Pancreas (tissue), 10 donors: ENCODE measurements around the gene PLIN3. TPM values are rescaled to one million over a fixed set of nuclear protein-coding genes. Genes with fewer than 3 reads are reported as not detected.
"Not testable (repeated sequence)": the region's sequence is repeated elsewhere in the genome, so short reads cannot be mapped to it uniquely, and the experiment has no call there.

Experiments
- ATAC-seq, 4 donors: fragments of 200-7000 bp; cut with Tn5 transposase; one replicate each; pipeline versions ENCODE4 v1.8.0 to v1.9.1; 2020; ENCODE audit warnings: mild to moderate bottlenecking in 4 of 4, moderate library complexity in 4 of 4
- DNase-seq, 6 donors: peaks; one replicate each; pipeline ENCODE4 v3.0.0-alpha.2; 2020
- FAIRE-seq: peaks from 2 replicates; lab custom pipeline; 2012; peaks lifted over from hg19 to GRCh38; lab: Jason Lieb, UNC
- H3K27ac ChIP-seq, 4 donors: fragments of 200-600 bp; sonication (generic); 1 replicate in 3 of 4; 2 replicates in 1 of 4; pipeline versions ENCODE4 v1.5.0 to v1.8.0; 2020
- H3K27me3 ChIP-seq, 4 donors: fragments of 200-600 bp; one replicate each; pipeline ENCODE4 v1.8.0; 2021
- H3K36me3 ChIP-seq, 3 donors: fragments of 200-600 bp; sonication (generic) in 1 of 3; one replicate each; pipeline versions ENCODE4 v1.5.0 to v1.8.0; 2020 to 2021
- H3K4me1 ChIP-seq, 3 donors: fragments of 200-600 bp; one replicate each; pipeline ENCODE4 v1.8.0; 2021
- H3K4me3 ChIP-seq, 4 donors: fragments of 200-600 bp; sonication (generic) in 2 of 4; one replicate each; pipeline versions ENCODE4 v1.5.0 to v1.8.0; 2020 to 2021
- H3K9me3 ChIP-seq, 4 donors: fragments of 200-600 bp; one replicate each; pipeline ENCODE4 v1.8.0; 2021
- WGBS, 2 donors: extraction: QIAGEN DNeasy Blood & Tissue Kit; methylation state at CpG; one replicate each; pipeline ENCODE4 v1.1.7; 2013; 5-methylcytosine and 5-hydroxymethylcytosine counted together
- intact Hi-C, 3 donors: fragments of 100-400 bp; cut with DNase I; formaldehyde crosslinking; loops; one replicate each; pipeline versions ENCODE4 v1.11.1 to v1.14.2; 2022
- polyA plus RNA-seq, 2 donors: library from polyadenylated mRNA; stranded (reverse); fragments of 200-250 nt; gene quantifications; one replicate each; pipeline ENCODE4 v1.2.3, GENCODE V29; 2013
- total RNA-seq, 6 donors: library from RNA; stranded (reverse); fragmentation: NEBNext Ultra II Directional in 4 of 6; extraction: Animal tissue kit (Norgen Biotek cat#: 25700) in 4 of 6; gene quantifications; one replicate each; pipeline versions ENCODE4 v1.2.1 to v1.2.4, GENCODE V29; 2021 to 2023
- TF ChIP-seq, protein P1 (sequence below), 4 donors: fragments of 200-600 bp; sonication (generic) in 3 of 4; IDR thresholded peaks; one replicate each; pipeline versions ENCODE4 v1.5.0 to v1.8.0; 2021; ENCODE audit warnings: antibody characterized with exemption in 4 of 4
- donor health status: healthy with polysubstance abuse.
- donor health status: DM: no; HTN: no; CAD: no; lungs with moderate emphysema.
- donor health status: DM: no; HTN: no; CAD: no.
- donor health status: control.
- donor health status: control.
- donor health status: Bipolar disorder and iron deficiency.
- donor health status: DM: yes; HTN: yes; CAD: no.
- donor health status: DM: no; HTN: no; CAD: no.
- donor health status: DM: no; HTN: no; CAD: no.
- donor health status: DM: yes; HTN: yes; CAD: no.

PLIN3 gene
- total and polyA plus RNA-seq, 8 donors: 9.3 to 34.2 (median 13.0) TPM

DNA sequence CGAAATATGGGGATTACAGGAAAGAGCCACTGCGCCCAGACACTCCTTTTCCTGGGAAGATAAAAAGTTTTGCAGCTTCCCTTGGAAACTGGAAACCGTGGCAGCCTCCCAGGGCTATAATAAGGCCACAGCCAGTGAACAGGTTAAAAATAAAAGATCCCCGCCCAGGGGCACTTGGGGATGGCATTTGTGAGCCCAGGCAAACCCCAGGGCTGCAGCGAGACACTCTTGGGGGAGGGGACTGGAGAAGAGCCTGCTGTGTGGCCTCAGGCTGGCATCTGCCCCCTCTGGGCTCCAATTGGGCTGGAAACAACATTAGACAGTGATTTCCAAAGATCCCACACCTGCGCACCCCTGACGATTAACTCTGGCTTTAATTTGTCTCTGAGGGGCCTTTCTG is 64.8 kb downstream of the PLIN3 start:
- intact Hi-C loops: loop anchor here in 1 of 3 donors (10.0 kb wide), 1 partner anchor 52 kb away; no protein-coding TSS in a partner anchor
- no peak for FAIRE-seq
- WGBS, 2 donors: 69 to 79% methylated on average over 7 of the region's 7 CpGs

DNA sequence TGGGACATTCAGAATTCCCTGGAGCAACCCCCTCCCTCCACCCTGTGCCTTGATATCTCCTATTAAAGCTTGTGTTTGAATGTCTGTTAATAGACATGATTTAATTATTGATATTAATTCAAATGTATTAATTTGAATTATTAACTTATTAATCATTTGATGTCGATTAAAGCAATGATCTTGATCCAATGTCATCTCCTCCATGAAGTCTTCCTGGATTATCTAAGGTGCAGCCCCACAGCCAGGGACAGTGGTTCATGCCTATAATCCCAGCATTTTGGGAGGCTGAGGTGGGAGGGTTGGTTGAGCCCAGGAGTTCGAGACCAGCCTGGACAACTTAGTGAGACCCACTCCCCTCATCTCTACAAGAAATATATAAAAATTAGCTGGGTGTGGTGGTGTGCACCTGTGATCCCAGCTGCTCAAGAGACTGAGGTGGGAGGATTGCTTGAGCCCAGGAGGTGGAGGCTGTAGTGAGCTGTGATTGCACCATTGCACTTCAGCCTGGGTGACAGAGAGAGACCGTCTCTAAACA is 66.3 kb downstream of the PLIN3 start:
- FAIRE-seq: no peak
- intact Hi-C loops: loop anchor here in 1 of 3 donors (10.0 kb wide), 1 partner anchor 54 kb away; no protein-coding TSS in a partner anchor
- whole genome bisulfite sequencing, 2 donors: 51 to 53% methylated on average over 3 of the region's 3 CpGs
- Histone ChIP-seq H3K4me3 (no peak overlapping the region), H3K27ac (no peak overlapping the region), H3K4me1 (peaks cover 0 to 2% (median 0%) of the 10 kb centered on the region in 3 donors), H3K27me3 (no peaks in the 10 kb centered on the region), H3K36me3 (peaks cover 0 to 6% (median 0%) of the 10 kb centered on the region in 3 donors), H3K9me3 (no peaks in the 10 kb centered on the region)
- DNase-seq: no peak
- TF ChIP-seq, protein P1, sequence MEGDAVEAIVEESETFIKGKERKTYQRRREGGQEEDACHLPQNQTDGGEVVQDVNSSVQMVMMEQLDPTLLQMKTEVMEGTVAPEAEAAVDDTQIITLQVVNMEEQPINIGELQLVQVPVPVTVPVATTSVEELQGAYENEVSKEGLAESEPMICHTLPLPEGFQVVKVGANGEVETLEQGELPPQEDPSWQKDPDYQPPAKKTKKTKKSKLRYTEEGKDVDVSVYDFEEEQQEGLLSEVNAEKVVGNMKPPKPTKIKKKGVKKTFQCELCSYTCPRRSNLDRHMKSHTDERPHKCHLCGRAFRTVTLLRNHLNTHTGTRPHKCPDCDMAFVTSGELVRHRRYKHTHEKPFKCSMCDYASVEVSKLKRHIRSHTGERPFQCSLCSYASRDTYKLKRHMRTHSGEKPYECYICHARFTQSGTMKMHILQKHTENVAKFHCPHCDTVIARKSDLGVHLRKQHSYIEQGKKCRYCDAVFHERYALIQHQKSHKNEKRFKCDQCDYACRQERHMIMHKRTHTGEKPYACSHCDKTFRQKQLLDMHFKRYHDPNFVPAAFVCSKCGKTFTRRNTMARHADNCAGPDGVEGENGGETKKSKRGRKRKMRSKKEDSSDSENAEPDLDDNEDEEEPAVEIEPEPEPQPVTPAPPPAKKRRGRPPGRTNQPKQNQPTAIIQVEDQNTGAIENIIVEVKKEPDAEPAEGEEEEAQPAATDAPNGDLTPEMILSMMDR (IDR thresholded peaks at IDR 0.05): no peak
- ATAC-seq: no peak

More for the DNA sequence above, 64.8 kb downstream of the PLIN3 start:
- no peak for ATAC-seq
- no peak for DNase-seq
- Histone ChIP-seq H3K9me3 (no peaks in the 10 kb centered on the region), H3K4me1 (no peaks in the 10 kb centered on the region), H3K27me3 (no peaks in the 10 kb centered on the region), H3K4me3 (no peak overlapping the region), H3K36me3 (no peaks in the 10 kb centered on the region), H3K27ac (no peak overlapping the region)
- TF ChIP-seq, protein P1 (IDR thresholded peaks at IDR 0.05): no peak

DNA sequence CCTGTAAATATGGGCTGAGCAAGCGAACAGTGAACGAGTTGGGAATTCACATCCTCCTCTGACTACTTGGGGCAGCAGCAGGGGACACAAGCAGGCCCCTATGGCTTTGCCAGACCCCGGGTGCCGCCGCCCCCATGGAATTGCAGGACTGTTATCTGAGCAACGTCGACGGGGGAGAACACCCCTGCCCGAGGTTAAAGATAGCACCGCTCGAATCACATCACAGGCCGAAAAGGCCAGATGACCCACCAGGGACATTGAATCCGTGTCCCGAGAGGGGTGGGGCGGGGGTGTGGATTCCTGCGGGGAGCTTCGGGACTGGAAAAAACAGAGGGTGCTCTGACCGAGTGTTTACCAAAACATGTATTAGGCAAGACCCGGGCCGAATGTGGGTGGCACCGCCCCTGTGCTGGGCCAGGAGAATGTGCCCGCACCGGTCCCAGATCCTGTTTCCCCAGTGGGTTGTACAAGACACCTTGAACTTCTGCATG is 66.8 kb downstream of the PLIN3 start:
- H3K9me3 ChIP-seq: no peaks in the 10 kb centered on the region
- peaks cover 0 to 3% (median 2%) of the 10 kb centered on the region in 3 donors for H3K4me1 ChIP-seq
- no peaks in the 10 kb centered on the region for H3K27me3 ChIP-seq
- H3K4me3 ChIP-seq: no peak overlapping the region
- ATAC-seq (peak; percentile 55 to 78 (median 68)), FAIRE-seq (no peak), DNase-seq (peak in 5 of 6 donors; percentile 56 to 65 (median 62))
- peak overlapping the region in 2 of 4 donors; percentile 5 to 55 for H3K27ac ChIP-seq
- WGBS, 2 donors: 29 to 35% methylated on average over 23 of the region's 23 CpGs
- TF ChIP-seq, protein P1 (IDR thresholded peaks at IDR 0.05): no peak
- intact Hi-C loops: loop anchor here in 1 of 3 donors (10.0 kb wide), 1 partner anchor 54 kb away; no protein-coding TSS in a partner anchor
- H3K36me3 ChIP-seq: peaks cover 0 to 6% (median 0%) of the 10 kb centered on the region in 3 donors

DNA sequence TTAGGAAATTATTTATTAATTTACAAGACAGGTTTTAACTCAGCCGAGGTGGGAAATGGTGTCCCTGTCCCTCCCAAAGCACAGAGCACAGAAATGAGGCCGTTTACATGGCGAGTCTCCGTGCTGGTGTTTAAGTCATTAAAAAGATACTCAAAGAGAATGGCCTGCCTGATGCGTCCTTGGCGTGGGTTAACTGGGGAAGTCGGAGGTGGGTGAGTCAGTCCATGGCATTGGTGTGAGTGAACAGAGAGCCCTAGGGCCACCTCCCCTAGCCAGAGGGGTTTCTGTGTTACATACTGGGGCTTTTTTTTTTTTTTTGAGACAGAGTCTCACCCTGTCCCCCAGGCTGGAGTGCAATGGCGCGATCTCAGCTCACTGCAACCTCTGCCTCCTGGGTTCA is 72.1 kb downstream of the PLIN3 start:
- Histone ChIP-seq H3K4me3 (no peak overlapping the region), H3K27ac (no peak overlapping the region), H3K9me3 (no peaks in the 10 kb centered on the region), H3K36me3 (peaks cover 0 to 15% (median 12%) of the 10 kb centered on the region in 3 donors), H3K4me1 (peaks cover 16 to 30% (median 21%) of the 10 kb centered on the region in 3 donors), H3K27me3 (no peaks in the 10 kb centered on the region)
- TF ChIP-seq, protein P1 (IDR thresholded peaks at IDR 0.05): no peak
- no peak for ATAC-seq
- 76 to 77% methylated on average over 9 of the region's 9 CpGs for WGBS, 2 donors
- intact Hi-C loops: no loop called here
- no peak for FAIRE-seq
- no peak for DNase-seq

DNA sequence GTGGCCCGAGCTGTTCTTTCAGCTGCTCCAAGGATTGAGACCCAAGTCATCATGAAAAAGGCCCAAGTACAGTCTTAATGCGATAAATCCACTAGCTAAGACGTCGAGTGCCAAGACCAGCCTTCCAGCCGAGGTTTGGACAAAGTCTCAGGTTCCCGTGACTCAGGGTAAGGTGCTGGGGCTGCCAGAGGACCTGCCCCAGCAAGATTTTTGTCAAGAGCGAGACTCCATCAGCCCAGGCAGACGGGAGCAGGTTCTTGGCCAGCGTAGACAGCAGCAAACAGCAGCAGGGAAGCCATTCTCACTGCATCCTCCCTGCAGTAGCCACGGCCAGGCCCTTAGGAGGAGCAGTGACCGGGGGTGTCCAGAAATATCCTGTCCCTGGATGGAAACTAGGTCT is 72.5 kb downstream of the PLIN3 start:
- DNase-seq (no peak), FAIRE-seq (no peak), ATAC-seq (no peak)
- TF ChIP-seq, protein P1 (IDR thresholded peaks at IDR 0.05): no peak
- H3K4me3 ChIP-seq: no peak overlapping the region
- peaks cover 0 to 15% (median 12%) of the 10 kb centered on the region in 3 donors for H3K36me3 ChIP-seq
- WGBS, 2 donors: 61 to 62% methylated on average over 11 of the region's 11 CpGs
- no peak overlapping the region for H3K27ac ChIP-seq
- no peaks in the 10 kb centered on the region for H3K9me3 ChIP-seq
- intact Hi-C loops: no loop called here
- H3K27me3 ChIP-seq: no peaks in the 10 kb centered on the region
- peaks cover 16 to 30% (median 21%) of the 10 kb centered on the region in 3 donors for H3K4me1 ChIP-seq

DNA sequence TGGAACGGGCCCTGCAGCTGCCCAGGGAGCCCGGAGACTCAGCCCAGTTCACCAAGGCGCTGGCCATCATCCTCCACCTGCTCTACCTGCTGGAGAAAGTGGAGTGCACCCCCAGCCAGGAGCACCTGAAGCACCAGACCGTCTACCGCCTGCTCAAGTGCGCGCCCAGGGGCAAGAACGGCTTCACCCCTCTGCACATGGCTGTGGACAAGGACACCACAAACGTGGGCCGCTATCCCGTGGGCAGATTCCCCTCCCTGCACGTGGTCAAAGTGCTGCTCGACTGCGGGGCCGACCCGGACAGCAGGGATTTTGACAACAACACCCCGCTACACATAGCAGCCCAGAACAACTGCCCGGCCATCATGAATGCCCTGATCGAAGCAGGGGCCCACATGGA is 74.2 kb downstream of the PLIN3 start:
- intact Hi-C loops, FAIRE-seq, H3K27ac ChIP-seq, H3K9me3 ChIP-seq, H3K27me3 ChIP-seq, ATAC-seq: not testable (repeated sequence)
- Histone ChIP-seq H3K4me1 (peaks cover 16 to 30% (median 21%) of the 10 kb centered on the region in 3 donors), H3K36me3 (peaks cover 0 to 15% (median 12%) of the 10 kb centered on the region in 3 donors), H3K4me3 (peak overlapping the region in 1 of 4 donors; percentile 69)
- DNase-seq: peak in 2 of 6 donors; percentile 46 to 79
- WGBS, 2 donors: 69 to 74% methylated on average over 18 to 19 of the region's 19 CpGs

DNA sequence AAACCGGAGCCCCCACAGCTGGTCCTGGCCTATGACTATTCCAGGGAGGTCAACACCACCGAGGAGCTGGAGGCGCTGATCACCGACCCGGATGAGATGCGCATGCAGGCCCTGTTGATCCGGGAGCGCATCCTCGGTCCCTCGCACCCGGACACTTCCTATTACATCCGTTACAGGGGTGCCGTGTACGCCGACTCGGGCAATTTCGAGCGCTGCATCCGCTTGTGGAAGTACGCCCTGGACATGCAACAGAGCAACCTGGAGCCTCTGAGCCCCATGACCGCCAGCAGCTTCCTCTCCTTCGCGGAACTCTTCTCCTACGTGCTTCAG is 74.6 kb downstream of the PLIN3 start:
- peak overlapping the region in 3 of 4 donors; percentile 69 to 86 (median 86) for H3K4me3 ChIP-seq
- peak overlapping the region in 1 of 4 donors; percentile 80 for H3K27ac ChIP-seq
- H3K27me3 ChIP-seq, intact Hi-C loops, H3K9me3 ChIP-seq, FAIRE-seq, ATAC-seq: not testable (repeated sequence)
- peaks cover 16 to 30% (median 21%) of the 10 kb centered on the region in 3 donors for H3K4me1 ChIP-seq
- peaks cover 0 to 15% (median 12%) of the 10 kb centered on the region in 3 donors for H3K36me3 ChIP-seq
- peak in 3 of 6 donors; percentile 48 to 85 (median 57) for DNase-seq
- WGBS, 2 donors: 73% methylated on average over 23 to 24 of the region's 24 CpGs
